HepG2 (cell line): Measurements from ENCODE around the gene TPP2.

Experiments
- TF ChIP-seq, protein P1 (sequence below): sonication (generic); formaldehyde crosslinking; IDR thresholded peaks from 2 replicates; pipeline ENCODE4 v1.8.0; 2023; ENCODE audit warnings: mild to moderate bottlenecking, missing genetic modification reagents
- TF ChIP-seq, protein P2 (sequence below), 2 experiments: fragments of 450-650 bp in 1 of 2; sonication (generic) in 1 of 2; formaldehyde crosslinking; IDR thresholded peaks; 2 replicates each; pipeline versions ENCODE4 v1.5.0 to v1.8.0; 2020 to 2022; ENCODE audit warnings: mild to moderate bottlenecking in 1 of 2, missing genetic modification reagents in 1 of 2

DNA sequence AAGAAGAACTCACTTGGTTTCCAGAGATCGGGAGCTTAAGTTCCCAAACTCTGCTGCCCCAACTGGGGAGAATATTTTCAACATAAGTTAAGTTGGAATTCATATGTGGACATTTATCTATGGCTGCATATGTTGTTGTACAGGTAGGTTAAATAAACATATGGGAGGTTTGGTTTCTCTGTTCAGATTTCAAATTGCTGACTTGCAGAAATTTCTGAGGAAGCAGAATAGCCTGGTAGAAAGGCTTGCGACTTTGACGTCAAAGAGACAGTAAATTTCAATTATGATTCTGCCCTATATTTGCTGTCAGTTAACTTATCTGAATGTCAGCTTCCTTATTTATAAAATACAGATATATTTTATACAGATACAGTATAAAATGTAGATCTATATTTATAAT, 40.0 kb upstream of the TPP2 start:
- TF ChIP-seq, protein P1, sequence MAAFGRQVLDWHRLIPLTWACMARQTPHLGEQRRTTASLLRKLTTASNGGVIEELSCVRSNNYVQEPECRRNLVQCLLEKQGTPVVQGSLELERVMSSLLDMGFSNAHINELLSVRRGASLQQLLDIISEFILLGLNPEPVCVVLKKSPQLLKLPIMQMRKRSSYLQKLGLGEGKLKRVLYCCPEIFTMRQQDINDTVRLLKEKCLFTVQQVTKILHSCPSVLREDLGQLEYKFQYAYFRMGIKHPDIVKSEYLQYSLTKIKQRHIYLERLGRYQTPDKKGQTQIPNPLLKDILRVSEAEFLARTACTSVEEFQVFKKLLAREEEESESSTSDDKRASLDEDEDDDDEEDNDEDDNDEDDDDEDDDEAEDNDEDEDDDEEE (CRISPR knock-in tag): no peak
- TF ChIP-seq, protein P2, sequence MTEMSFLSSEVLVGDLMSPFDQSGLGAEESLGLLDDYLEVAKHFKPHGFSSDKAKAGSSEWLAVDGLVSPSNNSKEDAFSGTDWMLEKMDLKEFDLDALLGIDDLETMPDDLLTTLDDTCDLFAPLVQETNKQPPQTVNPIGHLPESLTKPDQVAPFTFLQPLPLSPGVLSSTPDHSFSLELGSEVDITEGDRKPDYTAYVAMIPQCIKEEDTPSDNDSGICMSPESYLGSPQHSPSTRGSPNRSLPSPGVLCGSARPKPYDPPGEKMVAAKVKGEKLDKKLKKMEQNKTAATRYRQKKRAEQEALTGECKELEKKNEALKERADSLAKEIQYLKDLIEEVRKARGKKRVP (CRISPR knock-in tag; IDR thresholded peaks at IDR 0.05): no peak
